OCI-LY1 (cell line): ENCODE results near the gene P2RY14.

ENCODE experiments used
- EZH2 ChIP-seq: fragments of 200-600 bp; sonication (generic), shearing (Covaris generic); IDR thresholded peaks from 2 replicates; pipeline ENCODE4 v1.8.0; 2017; ENCODE audit warnings: borderline replicate concordance, mixed run types, mild to moderate bottlenecking, antibody characterized with exemption, low read length, moderate library complexity, mixed read lengths
- TF ChIP-seq, protein P1 (sequence below): fragments of 200-600 bp; sonication (generic), shearing (Covaris generic); IDR thresholded peaks from 2 replicates; pipeline ENCODE4 v1.5.1; 2017; ENCODE audit warnings: mild to moderate bottlenecking, antibody characterized with exemption, low read length, moderate library complexity, mixed read lengths

DNA sequence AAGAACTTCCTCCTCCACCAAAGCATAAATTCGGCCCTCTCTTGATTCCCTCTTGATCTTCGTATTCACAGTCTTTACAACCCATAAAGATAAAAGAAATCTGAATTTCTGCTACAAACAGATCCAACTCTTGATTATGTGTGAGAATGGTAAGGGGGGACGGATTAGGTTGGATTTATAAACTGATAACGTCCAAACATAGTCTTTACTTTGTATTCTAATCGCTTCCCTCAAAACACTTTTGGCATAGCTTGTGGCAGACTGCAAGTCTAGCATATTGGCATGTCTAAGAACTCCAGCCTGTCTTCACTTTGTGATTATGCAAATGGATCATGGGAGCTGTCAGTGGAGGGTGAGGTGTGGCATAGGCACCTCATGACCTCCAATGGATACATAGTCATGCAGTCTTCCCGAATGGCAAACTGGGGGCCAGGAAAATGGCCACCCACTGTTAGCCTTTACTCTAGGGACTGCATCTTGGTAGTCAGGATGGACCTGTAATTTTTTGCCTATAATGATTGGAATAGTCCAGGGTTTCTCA, 51.0 kb downstream of the P2RY14 start:
- TF ChIP-seq, protein P1, sequence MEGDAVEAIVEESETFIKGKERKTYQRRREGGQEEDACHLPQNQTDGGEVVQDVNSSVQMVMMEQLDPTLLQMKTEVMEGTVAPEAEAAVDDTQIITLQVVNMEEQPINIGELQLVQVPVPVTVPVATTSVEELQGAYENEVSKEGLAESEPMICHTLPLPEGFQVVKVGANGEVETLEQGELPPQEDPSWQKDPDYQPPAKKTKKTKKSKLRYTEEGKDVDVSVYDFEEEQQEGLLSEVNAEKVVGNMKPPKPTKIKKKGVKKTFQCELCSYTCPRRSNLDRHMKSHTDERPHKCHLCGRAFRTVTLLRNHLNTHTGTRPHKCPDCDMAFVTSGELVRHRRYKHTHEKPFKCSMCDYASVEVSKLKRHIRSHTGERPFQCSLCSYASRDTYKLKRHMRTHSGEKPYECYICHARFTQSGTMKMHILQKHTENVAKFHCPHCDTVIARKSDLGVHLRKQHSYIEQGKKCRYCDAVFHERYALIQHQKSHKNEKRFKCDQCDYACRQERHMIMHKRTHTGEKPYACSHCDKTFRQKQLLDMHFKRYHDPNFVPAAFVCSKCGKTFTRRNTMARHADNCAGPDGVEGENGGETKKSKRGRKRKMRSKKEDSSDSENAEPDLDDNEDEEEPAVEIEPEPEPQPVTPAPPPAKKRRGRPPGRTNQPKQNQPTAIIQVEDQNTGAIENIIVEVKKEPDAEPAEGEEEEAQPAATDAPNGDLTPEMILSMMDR, result no peak
- TF ChIP-seq EZH2, result no peak
